Measurements from ENCODE around the gene KCTD13.
"Not testable (repeated sequence)": the region's sequence is repeated elsewhere in the genome, so short reads cannot be mapped to it uniquely, and the experiment has no call there.

The KCTD13 gene

GRCh38 chr16:29889372-29889771 is 36.7 kb downstream of the KCTD13 start:
- not testable (repeated sequence) for H3K4me1 ChIP-seq (ENCODE audit: control insufficient read depth in 5 of 5, insufficient read depth in 5 of 5, low read length in 5 of 5); H3K36me3 ChIP-seq (ENCODE audit: control insufficient read depth in 5 of 5, insufficient read depth in 5 of 5, low read length in 5 of 5); H3K9me3 ChIP-seq (ENCODE audit: control insufficient read depth in 5 of 5, low read length in 5 of 5); H3K27ac ChIP-seq (ENCODE audit: low read depth, low read length); H3K9ac ChIP-seq (ENCODE audit: low read length in 5 of 5); H3K27me3 ChIP-seq (ENCODE audit: control insufficient read depth in 5 of 5, insufficient read depth in 4 of 5, low read length in 5 of 5); H3K4me3 ChIP-seq (ENCODE audit: low read depth in 1 of 5, low read length in 5 of 5)

- no peak overlapping the region for H3K4me3 ChIP-seq (ENCODE audit: low read depth in 1 of 5, low read length in 5 of 5)
- no peak overlapping the region for H3K27ac ChIP-seq (ENCODE audit: low read depth, low read length)
- H3K27me3 ChIP-seq (ENCODE audit: control insufficient read depth in 5 of 5, insufficient read depth in 4 of 5, low read length in 5 of 5), result peaks cover 6 to 13% (median 8%) of the 10 kb centered on the region in 5 donors
- no peaks in the 10 kb centered on the region for H3K9me3 ChIP-seq (ENCODE audit: control insufficient read depth in 5 of 5, low read length in 5 of 5)
- H3K36me3 ChIP-seq (ENCODE audit: control insufficient read depth in 5 of 5, insufficient read depth in 5 of 5, low read length in 5 of 5), result no peaks in the 10 kb centered on the region
- H3K9ac ChIP-seq (ENCODE audit: low read length in 5 of 5), result no peak overlapping the region
- H3K4me1 ChIP-seq (ENCODE audit: control insufficient read depth in 5 of 5, insufficient read depth in 5 of 5, low read length in 5 of 5), result no peaks in the 10 kb centered on the region
These were observed 42.0 kb downstream of the KCTD13 start for GRCh38 chr16:29883987-29884386.

GRCh38 chr16:29881050-29881449 is 45.0 kb downstream of the KCTD13 start:
- H3K9me3 ChIP-seq (ENCODE audit: control insufficient read depth in 5 of 5, low read length in 5 of 5), result no peaks in the 10 kb centered on the region
- H3K36me3 ChIP-seq (ENCODE audit: control insufficient read depth in 5 of 5, insufficient read depth in 5 of 5, low read length in 5 of 5), result no peaks in the 10 kb centered on the region
- H3K27me3 ChIP-seq (ENCODE audit: control insufficient read depth in 5 of 5, insufficient read depth in 4 of 5, low read length in 5 of 5), result peaks cover 25 to 32% (median 28%) of the 10 kb centered on the region in 5 donors
- no peak overlapping the region for H3K27ac ChIP-seq (ENCODE audit: low read depth, low read length)
- H3K9ac ChIP-seq (ENCODE audit: low read length in 5 of 5), result no peak overlapping the region
- no peak overlapping the region for H3K4me3 ChIP-seq (ENCODE audit: low read depth in 1 of 5, low read length in 5 of 5)
- H3K4me1 ChIP-seq (ENCODE audit: control insufficient read depth in 5 of 5, insufficient read depth in 5 of 5, low read length in 5 of 5), result peaks cover 0 to 15% (median 10%) of the 10 kb centered on the region in 5 donors

- H3K4me3 ChIP-seq (ENCODE audit: low read depth in 1 of 5, low read length in 5 of 5), result no peak overlapping the region
- H3K27me3 ChIP-seq (ENCODE audit: control insufficient read depth in 5 of 5, insufficient read depth in 4 of 5, low read length in 5 of 5), result peaks cover 25 to 39% (median 31%) of the 10 kb centered on the region in 5 donors
- no peaks in the 10 kb centered on the region for H3K36me3 ChIP-seq (ENCODE audit: control insufficient read depth in 5 of 5, insufficient read depth in 5 of 5, low read length in 5 of 5)
- H3K27ac ChIP-seq (ENCODE audit: low read depth, low read length), result no peak overlapping the region
- no peak overlapping the region for H3K9ac ChIP-seq (ENCODE audit: low read length in 5 of 5)
- H3K4me1 ChIP-seq (ENCODE audit: control insufficient read depth in 5 of 5, insufficient read depth in 5 of 5, low read length in 5 of 5), result peaks cover 0 to 15% (median 10%) of the 10 kb centered on the region in 5 donors
- H3K9me3 ChIP-seq (ENCODE audit: control insufficient read depth in 5 of 5, low read length in 5 of 5), result no peaks in the 10 kb centered on the region
These were observed 47.9 kb downstream of the KCTD13 start for GRCh38 chr16:29878172-29878571.

- H3K4me3 ChIP-seq (ENCODE audit: low read depth in 1 of 5, low read length in 5 of 5), result peak overlapping the region in 1 of 5 donors; percentile 24
- peaks cover 0 to 15% (median 10%) of the 10 kb centered on the region in 5 donors for H3K4me1 ChIP-seq (ENCODE audit: control insufficient read depth in 5 of 5, insufficient read depth in 5 of 5, low read length in 5 of 5)
- no peak overlapping the region for H3K9ac ChIP-seq (ENCODE audit: low read length in 5 of 5)
- H3K27me3 ChIP-seq (ENCODE audit: control insufficient read depth in 5 of 5, insufficient read depth in 4 of 5, low read length in 5 of 5), result peaks cover 25 to 39% (median 31%) of the 10 kb centered on the region in 5 donors
- H3K36me3 ChIP-seq (ENCODE audit: control insufficient read depth in 5 of 5, insufficient read depth in 5 of 5, low read length in 5 of 5), result no peaks in the 10 kb centered on the region
- H3K27ac ChIP-seq (ENCODE audit: low read depth, low read length), result no peak overlapping the region
- H3K9me3 ChIP-seq (ENCODE audit: control insufficient read depth in 5 of 5, low read length in 5 of 5), result no peaks in the 10 kb centered on the region
These were observed 48.6 kb downstream of the KCTD13 start for GRCh38 chr16:29877266-29877961.

GRCh38 chr16:29876594-29877249 is 49.3 kb downstream of the KCTD13 start:
- no peaks in the 10 kb centered on the region for H3K36me3 ChIP-seq (ENCODE audit: control insufficient read depth in 5 of 5, insufficient read depth in 5 of 5, low read length in 5 of 5)
- no peak overlapping the region for H3K9ac ChIP-seq (ENCODE audit: low read length in 5 of 5)
- H3K9me3 ChIP-seq (ENCODE audit: control insufficient read depth in 5 of 5, low read length in 5 of 5), result no peaks in the 10 kb centered on the region
- peak overlapping the region in 3 of 5 donors; percentile 36 to 51 (median 36) for H3K4me3 ChIP-seq (ENCODE audit: low read depth in 1 of 5, low read length in 5 of 5)
- H3K4me1 ChIP-seq (ENCODE audit: control insufficient read depth in 5 of 5, insufficient read depth in 5 of 5, low read length in 5 of 5), result peaks cover 0 to 15% (median 10%) of the 10 kb centered on the region in 5 donors
- H3K27ac ChIP-seq (ENCODE audit: low read depth, low read length), result no peak overlapping the region
- H3K27me3 ChIP-seq (ENCODE audit: control insufficient read depth in 5 of 5, insufficient read depth in 4 of 5, low read length in 5 of 5), result peaks cover 25 to 39% (median 31%) of the 10 kb centered on the region in 5 donors

- peak overlapping the region in 2 of 5 donors; percentile 36 to 51 for H3K4me3 ChIP-seq (ENCODE audit: low read depth in 1 of 5, low read length in 5 of 5)
- H3K27ac ChIP-seq (ENCODE audit: low read depth, low read length), result no peak overlapping the region
- H3K27me3 ChIP-seq (ENCODE audit: control insufficient read depth in 5 of 5, insufficient read depth in 4 of 5, low read length in 5 of 5), result peaks cover 25 to 39% (median 32%) of the 10 kb centered on the region in 5 donors
- H3K9me3 ChIP-seq (ENCODE audit: control insufficient read depth in 5 of 5, low read length in 5 of 5), result no peaks in the 10 kb centered on the region
- peaks cover 0 to 15% (median 10%) of the 10 kb centered on the region in 5 donors for H3K4me1 ChIP-seq (ENCODE audit: control insufficient read depth in 5 of 5, insufficient read depth in 5 of 5, low read length in 5 of 5)
- no peak overlapping the region for H3K9ac ChIP-seq (ENCODE audit: low read length in 5 of 5)
- H3K36me3 ChIP-seq (ENCODE audit: control insufficient read depth in 5 of 5, insufficient read depth in 5 of 5, low read length in 5 of 5), result no peaks in the 10 kb centered on the region
These were observed 49.8 kb downstream of the KCTD13 start for GRCh38 chr16:29876217-29876593.

GRCh38 chr16:29875206-29875605 is 50.8 kb downstream of the KCTD13 start:
- Histone ChIP-seq H3K9ac (ENCODE audit: low read length in 5 of 5) (no peak overlapping the region), H3K4me1 (ENCODE audit: control insufficient read depth in 5 of 5, insufficient read depth in 5 of 5, low read length in 5 of 5) (peaks cover 0 to 15% (median 10%) of the 10 kb centered on the region in 5 donors), H3K9me3 (ENCODE audit: control insufficient read depth in 5 of 5, low read length in 5 of 5) (no peaks in the 10 kb centered on the region), H3K27ac (ENCODE audit: low read depth, low read length) (no peak overlapping the region), H3K36me3 (ENCODE audit: control insufficient read depth in 5 of 5, insufficient read depth in 5 of 5, low read length in 5 of 5) (no peaks in the 10 kb centered on the region), H3K4me3 (ENCODE audit: low read depth in 1 of 5, low read length in 5 of 5) (no peak overlapping the region), H3K27me3 (ENCODE audit: control insufficient read depth in 5 of 5, insufficient read depth in 4 of 5, low read length in 5 of 5) (peaks cover 25 to 36% (median 32%) of the 10 kb centered on the region in 5 donors)

- Histone ChIP-seq H3K27ac (ENCODE audit: low read depth, low read length) (no peak overlapping the region), H3K36me3 (ENCODE audit: control insufficient read depth in 5 of 5, insufficient read depth in 5 of 5, low read length in 5 of 5) (no peaks in the 10 kb centered on the region), H3K4me3 (ENCODE audit: low read depth in 1 of 5, low read length in 5 of 5) (no peak overlapping the region), H3K4me1 (ENCODE audit: control insufficient read depth in 5 of 5, insufficient read depth in 5 of 5, low read length in 5 of 5) (peaks cover 0 to 15% (median 10%) of the 10 kb centered on the region in 5 donors), H3K27me3 (ENCODE audit: control insufficient read depth in 5 of 5, insufficient read depth in 4 of 5, low read length in 5 of 5) (peaks cover 21 to 29% (median 27%) of the 10 kb centered on the region in 5 donors), H3K9me3 (ENCODE audit: control insufficient read depth in 5 of 5, low read length in 5 of 5) (no peaks in the 10 kb centered on the region), H3K9ac (ENCODE audit: low read length in 5 of 5) (no peak overlapping the region)
These were observed 52.7 kb downstream of the KCTD13 start for GRCh38 chr16:29873319-29873718.

- peaks cover 11 to 16% (median 14%) of the 10 kb centered on the region in 5 donors for H3K27me3 ChIP-seq (ENCODE audit: control insufficient read depth in 5 of 5, insufficient read depth in 4 of 5, low read length in 5 of 5)
- no peak overlapping the region for H3K4me3 ChIP-seq (ENCODE audit: low read depth in 1 of 5, low read length in 5 of 5)
- no peaks in the 10 kb centered on the region for H3K36me3 ChIP-seq (ENCODE audit: control insufficient read depth in 5 of 5, insufficient read depth in 5 of 5, low read length in 5 of 5)
These were observed 54.0 kb downstream of the KCTD13 start for GRCh38 chr16:29871822-29872546.

More at GRCh38 chr16:29871822-29872546, 54.0 kb downstream of the KCTD13 start:
- Histone ChIP-seq H3K9me3 (ENCODE audit: control insufficient read depth in 5 of 5, low read length in 5 of 5) (no peaks in the 10 kb centered on the region), H3K27ac (ENCODE audit: low read depth, low read length) (no peak overlapping the region), H3K4me1 (ENCODE audit: control insufficient read depth in 5 of 5, insufficient read depth in 5 of 5, low read length in 5 of 5) (peaks cover 0 to 10% (median 5%) of the 10 kb centered on the region in 5 donors), H3K9ac (ENCODE audit: low read length in 5 of 5) (no peak overlapping the region)

Data from subcutaneous abdominal adipose tissue (tissue), 5 donors.